AG04450 (cell line): Measurements from ENCODE around the gene CGREF1. TPM values are rescaled to one million over a fixed set of nuclear protein-coding genes. Genes with fewer than 3 reads are reported as not detected.

Experiments
- CTCF ChIA-PET: fragments of 300-600, 350-600 bp; formaldehyde crosslinking; extraction: SDS; loops from one replicate; lab custom pipeline; 2022; ENCODE audit warnings: antibody characterized with exemption, inconsistent platforms; lab: Charles Lee
- POLR2A ChIA-PET: fragments of 350-600 bp; formaldehyde crosslinking; extraction: SDS; loops from one replicate; lab custom pipeline; 2021; ENCODE audit warnings: antibody characterized with exemption, inconsistent platforms; lab: Yijun Ruan, JAX
- DNase-seq: peaks from one replicate; pipeline ENCODE4 v3.0.0-alpha.2; 2011; ENCODE audit warnings: low read depth, low spot score
- H3K27ac ChIP-seq: one replicate; pipeline ENCODE4 v1.5.1; 2012; ENCODE audit warnings: low read depth, low read length, control low read depth
- H3K27me3 ChIP-seq: one replicate; pipeline ENCODE4 v1.6.0; 2012; ENCODE audit warnings: low read length; ENCODE audit not compliant: control insufficient read depth, insufficient read depth
- H3K4me3 ChIP-seq: 2 replicates; pipeline ENCODE4 v1.5.1; 2011; ENCODE audit warnings: mild to moderate bottlenecking, low read depth, low read length, control low read depth
- H3K9me3 ChIP-seq: 2 replicates; pipeline ENCODE4 v1.5.1; 2012; ENCODE audit warnings: low read length; ENCODE audit not compliant: control insufficient read depth, insufficient read depth
- CTCF ChIP-seq: IDR thresholded peaks from 2 replicates; pipeline ENCODE4 v1.5.1; 2011; ENCODE audit warnings: low read depth, low read length, control low read depth, inconsistent platforms
- polyA plus RNA-seq: library from polyadenylated mRNA; depleted of rRNA; stranded (reverse); fragments of >200 nt; gene quantifications from 2 replicates; pipeline ENCODE4 v1.2.3, GENCODE V29; 2011

The CGREF1 gene
- polyA plus RNA-seq, 1 experiment: 0.71 TPM

GRCh38 chr2:27067385-27067784, 51.5 kb downstream of the CGREF1 start:
- Histone ChIP-seq H3K9me3 (peaks cover 2% of the 10 kb centered on the region; the same call in 1 of the 2 replicates), H3K27me3 (no peaks in the 10 kb centered on the region), H3K4me3 (no peak overlapping the region), H3K27ac (no peak overlapping the region)
- ChIA-PET CTCF (interaction anchor here (0.9 kb wide), 1 partner anchor 13 kb away, joined by 3 read pairs; no protein-coding TSS in a partner anchor), POLR2A (interaction anchor here (0.7 to 1.6 kb wide), 4 partner anchors 8 to 17 kb away, joined by 4 to 8 read pairs (median 6); partner anchors contain the start of gene AGBL5)
- TF ChIP-seq CTCF: no peak
- DNase-seq: no peak

- no peak overlapping the region for H3K27ac ChIP-seq
- ChIA-PET POLR2A (interaction anchor here (0.5 to 1.1 kb wide), 3 partner anchors 16 to 246 kb away, joined by 3 to 4 read pairs (median 3); no protein-coding TSS in a partner anchor), CTCF (interaction anchor here (1.0 kb wide), 1 partner anchor 13 kb away, joined by 4 read pairs; the partner anchor contains the start of gene EMILIN1)
- no peak for TF ChIP-seq CTCF
- H3K9me3 ChIP-seq: no peaks in the 10 kb centered on the region
- no peak for DNase-seq
- no peak overlapping the region for H3K4me3 ChIP-seq
- H3K27me3 ChIP-seq: no peaks in the 10 kb centered on the region
Measured at GRCh38 chr2:27065128-27065527, 53.8 kb downstream of the CGREF1 start.

- no peak overlapping the region for H3K27ac ChIP-seq
- no peak for DNase-seq
- CTCF ChIA-PET: no interaction called here
- no peak overlapping the region for H3K4me3 ChIP-seq
- H3K27me3 ChIP-seq: no peaks in the 10 kb centered on the region
- no peaks in the 10 kb centered on the region for H3K9me3 ChIP-seq
- TF ChIP-seq CTCF: no peak
- POLR2A ChIA-PET: interaction anchor here (0.7 to 3.0 kb wide), 6 partner anchors 10 to 51 kb away, joined by 3 to 10 read pairs (median 4); partner anchors contain the start of gene OST4
Measured at GRCh38 chr2:27060323-27060722, 58.6 kb downstream of the CGREF1 start.

- no peak for DNase-seq
- Histone ChIP-seq H3K27me3 (no peaks in the 10 kb centered on the region), H3K9me3 (no peaks in the 10 kb centered on the region), H3K27ac (no peak overlapping the region), H3K4me3 (no peak overlapping the region)
- CTCF ChIA-PET: interaction anchor here (0.6 kb wide), 1 partner anchor 213 kb away, joined by 3 read pairs; no protein-coding TSS in a partner anchor
- POLR2A ChIA-PET: interaction anchor here (0.7 to 3.0 kb wide), 4 partner anchors 9 to 41 kb away, joined by 3 to 10 read pairs (median 4); partner anchors contain the start of gene OST4
- no peak for TF ChIP-seq CTCF
Measured at GRCh38 chr2:27059141-27059820, 59.6 kb downstream of the CGREF1 start.

GRCh38 chr2:27058210-27058609, 60.7 kb downstream of the CGREF1 start:
- ChIA-PET POLR2A (interaction anchor here (0.9 to 3.0 kb wide), 5 partner anchors 8 to 222 kb away, joined by 4 to 10 read pairs (median 4); partner anchors contain the start of gene OST4), CTCF (no interaction called here)
- no peaks in the 10 kb centered on the region for H3K27me3 ChIP-seq
- no peak for DNase-seq
- TF ChIP-seq CTCF: no peak
- no peak overlapping the region for H3K4me3 ChIP-seq
- H3K27ac ChIP-seq: no peak overlapping the region
- H3K9me3 ChIP-seq: no peaks in the 10 kb centered on the region
